GM18873 (cell line): Measurements from ENCODE around the gene BMPR2.
"Not testable (repeated sequence)": the region's sequence is repeated elsewhere in the genome, so short reads cannot be mapped to it uniquely, and the experiment has no call there.

Source experiments
- ATAC-seq: cut with Tn5 transposase; IDR thresholded peaks from one replicate; pipeline ENCODE4 v1.9.1; 2021; ENCODE audit warnings: mild to moderate bottlenecking, moderate library complexity, moderate number of reproducible peaks; ENCODE audit not compliant: unreplicated experiment, low FRiP score

BMPR2 gene

DNA sequence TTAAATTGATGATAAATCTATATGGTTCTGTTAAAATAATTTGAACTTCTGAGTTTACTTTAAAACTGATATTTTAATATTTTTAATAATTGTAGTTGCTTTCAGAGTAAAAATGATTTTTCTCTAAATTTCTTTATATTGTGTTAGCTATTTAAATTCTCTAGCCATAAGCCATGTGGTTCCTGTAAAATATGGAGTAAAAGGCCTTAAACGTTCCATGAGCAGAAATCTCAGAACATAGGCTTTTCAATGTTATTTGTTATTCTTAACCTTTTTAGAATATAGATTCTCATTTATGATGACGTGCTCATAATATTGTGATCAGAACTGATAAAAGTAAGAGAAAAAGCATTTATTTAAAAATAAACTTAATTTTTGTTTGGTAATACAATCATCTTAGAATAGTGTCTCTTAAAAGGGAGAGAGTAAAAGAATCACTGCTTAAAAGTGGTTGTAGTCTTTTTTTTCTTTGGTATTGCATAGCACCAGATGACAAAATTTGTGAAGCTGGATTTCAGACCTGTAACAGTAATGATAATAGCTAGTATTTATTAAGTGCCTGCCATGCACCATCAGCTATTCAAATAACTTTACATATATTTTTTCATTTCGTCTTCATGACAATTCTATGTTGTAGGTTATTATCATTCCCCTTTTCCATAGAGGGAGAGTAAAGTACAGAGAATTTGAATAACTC, 2.7 kb downstream of the BMPR2 start:
- ATAC-seq: no peak

DNA sequence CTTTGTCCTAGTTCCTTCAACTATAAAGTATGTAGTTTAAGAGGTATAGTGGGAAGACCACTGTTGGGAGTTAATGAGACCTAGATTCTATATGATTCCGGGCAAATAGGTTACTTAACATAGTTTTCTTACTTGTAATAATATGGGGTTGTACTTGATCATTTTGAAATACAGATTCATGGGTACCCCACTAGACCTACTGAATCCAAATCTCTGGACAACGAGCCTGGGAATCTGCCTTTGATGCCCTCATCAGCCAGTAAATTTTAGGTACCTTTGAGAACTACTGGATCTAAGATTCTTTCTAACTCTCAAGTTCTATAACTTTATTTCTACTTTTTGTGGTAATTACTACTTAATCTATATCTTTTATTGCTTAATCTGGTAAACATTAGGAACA, 6.6 kb downstream of the BMPR2 start:
- ATAC-seq: no peak

DNA sequence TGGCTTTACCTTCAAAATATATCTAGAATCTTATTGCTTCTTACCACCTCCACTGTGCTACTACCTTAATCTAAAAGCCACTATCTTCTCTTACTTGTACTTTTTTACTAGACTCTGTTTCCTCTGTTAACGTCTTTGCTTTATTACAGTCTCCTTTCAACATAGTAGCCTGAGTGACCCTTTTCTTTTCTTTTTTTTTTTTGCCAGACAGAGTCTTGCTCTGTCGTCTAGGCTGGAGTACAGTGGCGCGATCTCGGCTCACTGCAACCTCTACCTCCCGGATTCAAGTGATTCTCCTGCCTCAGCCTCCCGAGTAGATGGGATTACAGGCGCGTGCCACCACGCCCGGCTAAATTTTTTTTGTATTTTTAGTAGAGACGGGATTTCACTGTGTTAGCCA, 10.4 kb downstream of the BMPR2 start:
- not testable (repeated sequence) for ATAC-seq

GRCh38 chr2:202387608-202388342, 11.6 kb downstream of the BMPR2 start:
- no peak for ATAC-seq

GRCh38 chr2:202400941-202401340, 24.8 kb downstream of the BMPR2 start:
- ATAC-seq: no peak

DNA sequence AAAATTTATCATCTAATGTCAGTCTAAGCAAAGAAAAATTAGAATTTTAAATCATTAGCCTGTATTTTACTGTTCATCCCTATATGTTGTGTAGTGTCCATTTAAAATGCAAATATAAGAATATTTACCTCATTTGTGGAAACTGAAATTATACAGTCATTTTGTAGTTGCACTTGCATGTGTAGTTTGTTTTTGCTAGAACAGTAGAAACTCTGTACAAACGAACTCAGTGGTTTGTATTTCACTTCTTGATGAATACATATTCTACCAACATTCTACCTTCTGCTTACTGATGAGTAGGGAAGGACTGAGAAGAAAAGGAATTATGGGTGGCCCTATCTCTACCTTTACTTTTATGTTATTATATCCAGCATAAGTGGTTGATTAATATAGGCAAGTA, 29.7 kb downstream of the BMPR2 start:
- no peak for ATAC-seq

GRCh38 chr2:202406445-202406978, 30.4 kb downstream of the BMPR2 start:
- ATAC-seq: no peak

DNA sequence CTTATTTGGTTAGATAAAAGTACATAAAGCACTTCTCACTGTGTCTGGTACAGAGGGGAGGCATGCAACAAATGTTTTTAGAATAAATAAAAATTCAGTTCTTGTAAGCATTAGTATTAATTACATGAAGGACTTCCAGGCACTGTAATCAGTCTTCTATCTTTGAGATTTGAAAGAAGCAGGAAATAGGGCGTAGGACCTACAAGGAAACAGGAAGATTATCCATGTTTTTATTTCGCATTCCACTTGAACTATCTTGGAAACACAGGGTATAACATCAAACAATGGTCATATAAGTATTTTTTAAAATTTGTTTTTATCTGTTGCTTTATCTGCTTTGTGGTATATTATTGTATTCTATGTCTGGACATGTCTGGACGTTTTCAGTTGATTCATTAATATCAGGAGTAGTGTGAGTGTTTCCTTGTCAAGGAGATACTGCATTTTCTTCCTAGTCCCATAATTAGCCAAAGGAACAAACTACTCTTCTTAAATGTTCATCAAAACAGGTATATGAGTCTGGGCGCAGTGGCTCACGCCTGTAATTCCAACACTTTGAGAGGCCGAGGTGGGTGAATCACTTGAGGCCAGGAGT, 32.5 kb downstream of the BMPR2 start:
- ATAC-seq: no peak

GRCh38 chr2:202410092-202410491, 34.0 kb downstream of the BMPR2 start:
- ATAC-seq: no peak

- no peak for ATAC-seq
These were observed 35.0 kb downstream of the BMPR2 start for GRCh38 chr2:202411097-202411496.

DNA sequence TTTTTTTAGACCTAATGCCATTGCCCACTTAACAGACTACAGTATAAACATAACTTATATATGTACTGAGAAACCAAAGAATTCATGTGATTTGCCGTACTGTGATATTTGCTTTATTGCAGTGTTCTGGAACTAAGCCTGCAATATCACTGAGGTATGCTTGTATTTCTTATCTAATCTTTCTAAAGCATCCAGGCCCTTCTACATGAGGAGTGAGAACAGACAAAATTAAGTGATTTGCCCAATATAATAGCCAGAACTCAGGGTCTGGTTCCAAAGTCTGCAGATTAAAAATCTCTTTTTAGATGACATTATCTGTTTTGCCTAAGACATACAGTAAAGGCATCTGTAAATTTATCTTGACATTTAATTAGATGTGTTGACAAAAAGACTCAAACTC, 41.9 kb downstream of the BMPR2 start:
- ATAC-seq: no peak

DNA sequence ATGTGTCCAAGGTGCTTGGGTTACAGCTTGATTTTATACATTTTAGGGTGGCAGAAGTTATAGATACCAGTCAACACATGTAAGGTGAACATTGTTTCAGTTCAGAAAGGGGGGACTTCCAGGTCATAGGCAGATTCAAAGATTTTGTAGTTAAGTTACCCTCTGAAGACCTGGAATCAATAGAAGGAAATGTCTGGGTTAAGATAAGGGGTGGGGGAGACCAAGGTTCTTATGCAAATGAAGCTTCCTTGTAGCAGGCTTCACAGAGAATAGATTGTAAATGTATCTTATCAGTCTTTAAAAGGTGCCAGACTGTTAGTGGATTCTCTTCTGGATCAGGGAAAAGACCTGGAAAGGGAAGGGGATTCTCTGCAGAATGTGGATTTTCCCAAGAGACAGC, 42.4 kb downstream of the BMPR2 start:
- no peak for ATAC-seq

DNA sequence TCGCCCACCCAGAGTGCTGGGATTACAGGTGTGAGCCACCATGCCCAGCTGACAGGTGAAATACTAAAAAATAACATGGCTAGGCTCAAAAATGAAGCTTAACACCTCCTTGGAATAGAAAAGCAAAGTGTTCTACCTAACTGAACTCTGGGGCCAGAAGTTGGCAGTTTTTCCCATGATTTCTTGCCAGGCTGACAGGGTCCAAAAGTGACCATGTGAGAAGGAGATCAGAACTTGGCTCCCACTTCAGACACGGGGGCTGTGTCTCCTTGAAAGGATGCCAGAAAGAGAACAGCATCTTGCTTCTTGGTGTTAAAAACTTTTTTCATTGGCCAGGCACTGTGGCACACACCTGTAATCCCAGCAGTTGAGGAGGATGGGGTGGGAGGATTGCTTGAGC, 47.0 kb downstream of the BMPR2 start:
- ATAC-seq: no peak

DNA sequence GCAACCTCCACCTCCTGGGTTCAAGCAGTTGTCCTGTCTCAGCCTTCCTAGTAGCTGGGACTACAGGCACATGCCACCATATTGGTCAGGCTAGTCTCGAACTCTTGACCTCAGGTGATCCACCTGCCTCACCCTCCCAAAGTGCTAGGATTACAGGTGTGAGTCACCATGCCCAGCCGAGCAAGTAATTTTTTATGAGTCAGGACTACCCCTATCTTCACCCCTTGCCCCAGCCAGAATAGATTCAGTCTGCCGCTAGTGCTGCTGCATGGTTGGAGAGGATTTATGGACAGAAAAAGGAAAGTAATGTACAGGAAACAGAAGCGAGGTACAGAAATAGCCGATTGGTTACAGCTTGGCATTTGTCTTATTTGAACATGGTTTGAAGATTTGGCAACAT, 48.9 kb downstream of the BMPR2 start:
- ATAC-seq: no peak

DNA sequence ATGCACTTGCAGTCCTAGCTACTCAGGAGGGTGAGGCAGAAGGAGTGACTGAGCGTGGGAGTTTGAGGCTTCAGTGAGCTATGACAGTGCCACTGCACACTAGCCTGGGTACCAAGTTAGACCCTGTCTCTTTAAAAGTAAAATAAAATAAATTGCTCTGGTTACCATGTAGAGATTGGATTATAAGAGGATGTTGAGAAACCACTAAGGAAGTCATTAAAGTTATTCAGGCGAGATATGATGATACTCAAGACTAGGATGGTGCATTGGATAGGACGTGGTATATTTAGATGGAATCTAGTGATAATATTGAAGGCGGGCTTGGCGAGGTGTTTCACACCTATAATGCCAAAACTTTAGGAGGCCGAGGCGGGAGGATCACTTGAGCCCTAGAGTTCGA, 50.6 kb downstream of the BMPR2 start:
- ATAC-seq: no peak

GRCh38 chr2:202429164-202429980, 53.2 kb downstream of the BMPR2 start:
- ATAC-seq: no peak

DNA sequence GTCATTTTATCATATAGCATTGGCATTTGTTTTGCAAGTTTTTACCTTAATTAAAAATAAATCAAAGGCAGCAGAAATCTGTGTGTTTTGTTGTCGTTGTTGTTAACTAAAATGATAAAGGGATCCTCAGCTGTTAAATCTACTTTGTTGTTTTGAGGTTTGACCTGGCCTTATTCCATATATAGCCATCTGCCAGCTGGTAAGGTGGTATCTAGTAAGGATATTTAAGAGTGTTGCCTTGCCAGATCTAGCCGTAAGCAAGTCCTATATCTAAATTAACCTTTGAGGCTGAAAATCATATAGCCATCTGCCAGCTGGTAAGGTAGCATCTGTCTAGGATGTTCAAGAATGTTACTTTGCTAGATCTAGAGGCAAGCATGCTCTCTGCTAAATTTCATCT, 56.6 kb downstream of the BMPR2 start:
- no peak for ATAC-seq

GRCh38 chr2:202434472-202434871, 58.3 kb downstream of the BMPR2 start:
- no peak for ATAC-seq

- no peak for ATAC-seq
These were observed 60.5 kb downstream of the BMPR2 start for GRCh38 chr2:202436626-202437025.

GRCh38 chr2:202440117-202440516, 64.0 kb downstream of the BMPR2 start:
- not testable (repeated sequence) for ATAC-seq

GRCh38 chr2:202442882-202443281, 66.8 kb downstream of the BMPR2 start:
- ATAC-seq: no peak
